ENCODE measurements around the gene NSG1.

- TF ChIP-seq POLR2A (IDR thresholded peaks at IDR 0.05), result no peak
- TF ChIP-seq, protein P1, sequence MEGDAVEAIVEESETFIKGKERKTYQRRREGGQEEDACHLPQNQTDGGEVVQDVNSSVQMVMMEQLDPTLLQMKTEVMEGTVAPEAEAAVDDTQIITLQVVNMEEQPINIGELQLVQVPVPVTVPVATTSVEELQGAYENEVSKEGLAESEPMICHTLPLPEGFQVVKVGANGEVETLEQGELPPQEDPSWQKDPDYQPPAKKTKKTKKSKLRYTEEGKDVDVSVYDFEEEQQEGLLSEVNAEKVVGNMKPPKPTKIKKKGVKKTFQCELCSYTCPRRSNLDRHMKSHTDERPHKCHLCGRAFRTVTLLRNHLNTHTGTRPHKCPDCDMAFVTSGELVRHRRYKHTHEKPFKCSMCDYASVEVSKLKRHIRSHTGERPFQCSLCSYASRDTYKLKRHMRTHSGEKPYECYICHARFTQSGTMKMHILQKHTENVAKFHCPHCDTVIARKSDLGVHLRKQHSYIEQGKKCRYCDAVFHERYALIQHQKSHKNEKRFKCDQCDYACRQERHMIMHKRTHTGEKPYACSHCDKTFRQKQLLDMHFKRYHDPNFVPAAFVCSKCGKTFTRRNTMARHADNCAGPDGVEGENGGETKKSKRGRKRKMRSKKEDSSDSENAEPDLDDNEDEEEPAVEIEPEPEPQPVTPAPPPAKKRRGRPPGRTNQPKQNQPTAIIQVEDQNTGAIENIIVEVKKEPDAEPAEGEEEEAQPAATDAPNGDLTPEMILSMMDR (IDR thresholded peaks at IDR 0.05), result no peak
- no peak for TF ChIP-seq POLR2AphosphoS5 (IDR thresholded peaks at IDR 0.05)
These were observed 17.9 kb upstream of the NSG1 start for GRCh38 chr4:4368809-4369580.

All from transverse colon (tissue), 4 donors.